Ovary (tissue), 9 donors: ENCODE measurements around the gene BIRC6. TPM values are rescaled to one million over a fixed set of nuclear protein-coding genes. Genes with fewer than 3 reads are reported as not detected.

Experiments used
- DNase-seq, 5 donors: peaks; one replicate each; pipeline ENCODE4 v3.0.0-alpha.2; 2019 to 2020
- H3K27ac ChIP-seq, 2 donors: fragments of 200-600 bp; one replicate each; pipeline versions ENCODE4 v1.5.1 to v1.8.0; 2019 to 2022
- H3K27me3 ChIP-seq: fragments of 200-600 bp; one replicate; pipeline ENCODE4 v1.8.0; 2022
- H3K36me3 ChIP-seq: fragments of 200-600 bp; sonication (generic); one replicate; pipeline ENCODE4 v1.5.1; 2019
- H3K4me1 ChIP-seq: one replicate; pipeline ENCODE4 v1.8.1; 2013; ENCODE audit warnings: mild to moderate bottlenecking, moderate library complexity; ENCODE audit not compliant: insufficient read depth
- H3K4me3 ChIP-seq: fragments of 200-600 bp; sonication (generic); one replicate; pipeline ENCODE4 v1.5.1; 2017
- H3K9me3 ChIP-seq, 2 donors: fragments of 200-600 bp in 1 of 2; sonication (generic) in 1 of 2; one replicate each; pipeline versions ENCODE4 v1.5.1 to v1.8.1; 2013 to 2019; ENCODE audit warnings: mild to moderate bottlenecking in 1 of 2, moderate library complexity in 1 of 2
- CTCF ChIP-seq, 3 donors: fragments of 450-650 bp in 2 of 3; fragments of 200-600 bp in 1 of 3; IDR thresholded peaks; one replicate each; pipeline versions ENCODE4 v1.5.1 to v1.8.0; 2016 to 2022; ENCODE audit warnings: antibody characterized with exemption in 3 of 3, mild to moderate bottlenecking in 1 of 3
- EP300 ChIP-seq: sonication (generic); formaldehyde crosslinking; IDR thresholded peaks from one replicate; pipeline ENCODE4 v1.6.1; 2017; ENCODE audit warnings: antibody characterized with exemption
- POLR2A ChIP-seq: fragments of 450-650 bp; IDR thresholded peaks from one replicate; pipeline ENCODE4 v1.6.1; 2017; ENCODE audit warnings: antibody characterized with exemption, mild to moderate bottlenecking, moderate library complexity
- WGBS, 3 donors: extraction: QIAGEN DNeasy Blood & Tissue Kit in 1 of 3; methylation state at CpG; one replicate each; pipeline versions ENCODE4 v1.1.5 to v1.1.7; 2013 to 2017; 5-methylcytosine and 5-hydroxymethylcytosine counted together
- intact Hi-C, 4 donors: fragments of 100-400 bp; cut with DNase I; formaldehyde crosslinking; loops; one replicate each; pipeline versions ENCODE4 v1.11.0 to v1.15.1; 2022 to 2023
- polyA plus RNA-seq, 2 donors: library from polyadenylated mRNA; stranded (reverse); fragments of 200-250 nt in 1 of 2; fragments of 350-450 nt in 1 of 2; fragmentation: Illumina TruSeq in 1 of 2; extraction: RNeasy Lipid Tissue Mini Kit (QIAGEN cat#74804) in 1 of 2; gene quantifications; one replicate each; pipeline ENCODE4 v1.2.3, GENCODE V29; 2013 to 2014
- total RNA-seq, 7 donors: library from RNA; depleted of rRNA in 2 of 7; stranded (reverse); fragments of >200 nt in 2 of 7; fragmentation: NEBNext Ultra II Directional in 3 of 7; extraction: Animal tissue kit (Norgen Biotek cat#: 25700) in 3 of 7; gene quantifications; one replicate each; pipeline versions ENCODE4 v1.1.0 to v1.2.4, GENCODE V29; 2016 to 2023
- donor health status: DM: no; HTN: no; CAD: no; lungs with moderate emphysema.
- donor health status: DM: no; HTN: no; CAD: no.
- donor health status: Bipolar disorder and iron deficiency.
- donor health status: DM: yes; HTN: yes; CAD: no.
- donor health status: DM: no; HTN: no; CAD: no.
- donor health status: DM: yes; HTN: yes; CAD: no.

BIRC6 gene
- total and polyA plus RNA-seq, 9 donors, result 24.0 to 125 (median 92.2) TPM

- H3K4me3 ChIP-seq, result no peak overlapping the region
- DNase-seq, result no peak
- intact Hi-C loops, result no loop called here
- WGBS, 3 donors, result 20 to 48% (median 23%) methylated on average over 1 of the region's 1 CpG
- no peaks in the 10 kb centered on the region for H3K9me3 ChIP-seq
- H3K36me3 ChIP-seq, result no peaks in the 10 kb centered on the region
- no peaks in the 10 kb centered on the region for H3K27me3 ChIP-seq
- peaks cover 1% of the 10 kb centered on the region for H3K4me1 ChIP-seq
- no peak for TF ChIP-seq POLR2A
- TF ChIP-seq EP300, result no peak
- TF ChIP-seq CTCF (IDR thresholded peaks at IDR 0.05), result no peak
- H3K27ac ChIP-seq, result no peak overlapping the region
Measured at GRCh38 chr2:32416519-32416918, 59.7 kb downstream of the BIRC6 start.

- no peak overlapping the region for H3K4me3 ChIP-seq
- intact Hi-C loops, result no loop called here
- no peak overlapping the region for H3K27ac ChIP-seq
- no peaks in the 10 kb centered on the region for H3K36me3 ChIP-seq
- DNase-seq, result no peak
- H3K9me3 ChIP-seq, result no peaks in the 10 kb centered on the region
- peaks cover 1% of the 10 kb centered on the region for H3K4me1 ChIP-seq
- H3K27me3 ChIP-seq, result no peaks in the 10 kb centered on the region
- 97 to 98% (median 97%) methylated on average over 10 of the region's 10 CpGs for WGBS, 3 donors
- no peak for TF ChIP-seq POLR2A
- no peak for TF ChIP-seq CTCF (IDR thresholded peaks at IDR 0.05)
- no peak for TF ChIP-seq EP300
Measured at GRCh38 chr2:32417659-32418058, 60.8 kb downstream of the BIRC6 start.

GRCh38 chr2:32418778-32419177 is 62.0 kb downstream of the BIRC6 start:
- WGBS, 3 donors, result 88 to 92% (median 90%) methylated on average over 5 of the region's 5 CpGs
- intact Hi-C loops, result no loop called here
- Histone ChIP-seq H3K9me3 (no peaks in the 10 kb centered on the region), H3K36me3 (no peaks in the 10 kb centered on the region), H3K27ac (no peak overlapping the region), H3K4me1 (peaks cover 3% of the 10 kb centered on the region), H3K4me3 (no peak overlapping the region), H3K27me3 (no peaks in the 10 kb centered on the region)
- TF ChIP-seq POLR2A (no peak), CTCF (IDR thresholded peaks at IDR 0.05) (no peak), EP300 (no peak)
- no peak for DNase-seq

GRCh38 chr2:32422133-32422532 is 65.3 kb downstream of the BIRC6 start:
- Histone ChIP-seq H3K27ac (no peak overlapping the region), H3K4me3 (no peak overlapping the region), H3K4me1 (peaks cover 5% of the 10 kb centered on the region), H3K27me3 (no peaks in the 10 kb centered on the region), H3K36me3 (no peaks in the 10 kb centered on the region), H3K9me3 (no peaks in the 10 kb centered on the region)
- WGBS, 3 donors, result 95 to 98% (median 96%) methylated on average over 1 of the region's 1 CpG
- intact Hi-C loops, result no loop called here
- no peak for DNase-seq
- no peak for TF ChIP-seq CTCF (IDR thresholded peaks at IDR 0.05)
- TF ChIP-seq EP300, result no peak
- TF ChIP-seq POLR2A, result no peak

- Histone ChIP-seq H3K27ac (no peak overlapping the region), H3K27me3 (no peaks in the 10 kb centered on the region), H3K4me1 (peaks cover 5% of the 10 kb centered on the region), H3K4me3 (no peak overlapping the region), H3K36me3 (no peaks in the 10 kb centered on the region), H3K9me3 (no peaks in the 10 kb centered on the region)
- intact Hi-C loops, result no loop called here
- TF ChIP-seq POLR2A, result no peak
- no peak for TF ChIP-seq CTCF (IDR thresholded peaks at IDR 0.05)
- no peak for TF ChIP-seq EP300
- DNase-seq, result no peak
Measured at GRCh38 chr2:32423536-32423935, 66.7 kb downstream of the BIRC6 start.
